Calu3 (cell line): ENCODE data around the gene PTPRF. TPM values are rescaled to one million over a fixed set of nuclear protein-coding genes. Genes with fewer than 3 reads are reported as not detected.

Experiments
- BruUV-seq: library from RNA; stranded (reverse); fragments of 400-500 nt; replicated peaks from 2 replicates; lab custom pipeline; 2021; lab: Mats Ljungman, UMichigan
- CTCF ChIA-PET: fragments of 300-600 bp; sonication (Branson Sonifier 250); formaldehyde crosslinking; loops from one replicate; lab custom pipeline; 2022; ENCODE audit warnings: antibody characterized with exemption; lab: Charles Lee
- DNase-seq: peaks from one replicate; pipeline ENCODE4 v3.0.0; 2022
- H3K27ac Mint-ChIP-seq: one replicate; pipeline ENCODE4 v1.8.0; 2022; ENCODE audit warnings: mixed read lengths; ENCODE audit not compliant: unreplicated experiment
- H3K27me3 Mint-ChIP-seq: one replicate; pipeline ENCODE4 v1.8.0; 2022; ENCODE audit warnings: mixed read lengths; ENCODE audit not compliant: unreplicated experiment
- H3K36me3 Mint-ChIP-seq: one replicate; pipeline ENCODE4 v1.8.0; 2022; ENCODE audit warnings: mild to moderate bottlenecking, moderate library complexity, mixed read lengths; ENCODE audit not compliant: insufficient read depth, unreplicated experiment
- H3K4me1 Mint-ChIP-seq: one replicate; pipeline ENCODE4 v1.8.0; 2022; ENCODE audit warnings: mild to moderate bottlenecking, low read depth, mixed read lengths; ENCODE audit not compliant: unreplicated experiment
- H3K4me3 Mint-ChIP-seq: one replicate; pipeline ENCODE4 v1.8.0; 2022; ENCODE audit warnings: mild to moderate bottlenecking, low read depth, moderate library complexity, mixed read lengths; ENCODE audit not compliant: unreplicated experiment
- H3K9me3 Mint-ChIP-seq: one replicate; pipeline ENCODE4 v1.8.0; 2022; ENCODE audit warnings: low read depth, mixed read lengths; ENCODE audit not compliant: unreplicated experiment
- CTCF ChIP-seq: fragments of 200-600 bp; IDR thresholded peaks from one replicate; pipeline ENCODE4 v1.8.0; 2022; ENCODE audit warnings: antibody characterized with exemption; ENCODE audit not compliant: unreplicated experiment
- intact Hi-C: fragments of 100-400 bp; cut with micrococcal nuclease; formaldehyde crosslinking; loops from one replicate; pipeline ENCODE4 v1.10.0; 2022; ENCODE audit not compliant: unreplicated experiment
- total RNA-seq: library from RNA; stranded (reverse); gene quantifications from 2 replicates; pipeline ENCODE4 v1.2.3, GENCODE V29; 2022

PTPRF gene
- total RNA-seq, 1 experiment from 2014 or later, result 318 TPM

- H3K4me1 Mint-ChIP-seq, result peaks cover 53% of the 10 kb centered on the region
- no TSS peak for BruUV-seq
- no peaks in the 10 kb centered on the region for H3K9me3 Mint-ChIP-seq
- CTCF ChIA-PET, result no interaction called here
- no peak overlapping the region for H3K27ac Mint-ChIP-seq
- no peak for TF ChIP-seq CTCF
- H3K27me3 Mint-ChIP-seq, result no peaks in the 10 kb centered on the region
- peaks cover 21% of the 10 kb centered on the region for H3K36me3 Mint-ChIP-seq
- intact Hi-C loops, result no loop called here
- no peak overlapping the region for H3K4me3 Mint-ChIP-seq
- no peak for DNase-seq
These were observed 11.2 kb downstream of the PTPRF start for GRCh38 chr1:43541721-43542401.

GRCh38 chr1:43542527-43543458 is 12.1 kb downstream of the PTPRF start:
- H3K4me1 Mint-ChIP-seq, result peaks cover 53% of the 10 kb centered on the region
- CTCF ChIA-PET, result no interaction called here
- no peak for TF ChIP-seq CTCF
- no peak for DNase-seq
- H3K36me3 Mint-ChIP-seq, result peaks cover 22% of the 10 kb centered on the region
- no TSS peak for BruUV-seq
- H3K9me3 Mint-ChIP-seq, result no peaks in the 10 kb centered on the region
- no peak overlapping the region for H3K27ac Mint-ChIP-seq
- no peak overlapping the region for H3K4me3 Mint-ChIP-seq
- intact Hi-C loops, result no loop called here
- H3K27me3 Mint-ChIP-seq, result no peaks in the 10 kb centered on the region

GRCh38 chr1:43543567-43543966 is 12.9 kb downstream of the PTPRF start:
- Mint-ChIP-seq H3K4me1 (peaks cover 53% of the 10 kb centered on the region), H3K9me3 (no peaks in the 10 kb centered on the region), H3K36me3 (peaks cover 16% of the 10 kb centered on the region), H3K27ac (no peak overlapping the region), H3K4me3 (no peak overlapping the region), H3K27me3 (no peaks in the 10 kb centered on the region)
- TF ChIP-seq CTCF, result no peak
- no TSS peak for BruUV-seq
- DNase-seq, result no peak
- intact Hi-C loops, result no loop called here
- CTCF ChIA-PET, result no interaction called here

- no peak for DNase-seq
- Mint-ChIP-seq H3K9me3 (no peaks in the 10 kb centered on the region), H3K27me3 (no peaks in the 10 kb centered on the region), H3K27ac (no peak overlapping the region), H3K4me3 (no peak overlapping the region), H3K36me3 (peaks cover 30% of the 10 kb centered on the region), H3K4me1 (peaks cover 69% of the 10 kb centered on the region)
- no TSS peak for BruUV-seq
- CTCF ChIA-PET, result no interaction called here
- intact Hi-C loops, result no loop called here
- TF ChIP-seq CTCF, result no peak
These were observed 14.6 kb downstream of the PTPRF start for GRCh38 chr1:43545339-43545694.
